ENCODE data around the gene ARHGDIB.

DNA sequence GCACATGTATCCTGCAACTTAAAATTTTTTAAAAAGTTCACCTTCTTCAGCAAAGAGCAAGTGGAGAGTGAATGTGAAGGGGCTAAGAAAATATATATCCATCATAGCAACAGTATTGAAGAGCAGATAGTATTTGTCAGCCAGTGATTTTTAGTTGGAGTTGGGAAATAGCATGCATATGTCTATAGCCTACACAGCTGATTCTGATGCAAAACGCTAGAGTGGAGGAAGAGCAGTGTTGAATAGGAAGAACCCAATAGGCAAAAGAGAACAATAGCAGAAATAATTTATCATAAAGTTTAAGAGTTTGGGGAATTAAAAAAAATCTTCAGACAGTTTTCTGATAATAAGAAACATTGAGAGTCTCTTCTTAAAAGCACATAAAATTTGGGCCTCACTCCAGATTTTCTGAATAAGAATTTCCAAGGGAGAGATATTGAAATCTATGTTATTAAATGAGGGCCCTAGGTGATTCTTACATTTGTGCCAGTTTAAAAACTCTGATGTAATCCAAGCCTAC is 23.4 kb upstream of the ARHGDIB start:
- no peak for TF ChIP-seq RCOR1 (IDR thresholded peaks at IDR 0.05; ENCODE audit: insufficient replicate concordance, low read length)
- TF ChIP-seq, protein P1, sequence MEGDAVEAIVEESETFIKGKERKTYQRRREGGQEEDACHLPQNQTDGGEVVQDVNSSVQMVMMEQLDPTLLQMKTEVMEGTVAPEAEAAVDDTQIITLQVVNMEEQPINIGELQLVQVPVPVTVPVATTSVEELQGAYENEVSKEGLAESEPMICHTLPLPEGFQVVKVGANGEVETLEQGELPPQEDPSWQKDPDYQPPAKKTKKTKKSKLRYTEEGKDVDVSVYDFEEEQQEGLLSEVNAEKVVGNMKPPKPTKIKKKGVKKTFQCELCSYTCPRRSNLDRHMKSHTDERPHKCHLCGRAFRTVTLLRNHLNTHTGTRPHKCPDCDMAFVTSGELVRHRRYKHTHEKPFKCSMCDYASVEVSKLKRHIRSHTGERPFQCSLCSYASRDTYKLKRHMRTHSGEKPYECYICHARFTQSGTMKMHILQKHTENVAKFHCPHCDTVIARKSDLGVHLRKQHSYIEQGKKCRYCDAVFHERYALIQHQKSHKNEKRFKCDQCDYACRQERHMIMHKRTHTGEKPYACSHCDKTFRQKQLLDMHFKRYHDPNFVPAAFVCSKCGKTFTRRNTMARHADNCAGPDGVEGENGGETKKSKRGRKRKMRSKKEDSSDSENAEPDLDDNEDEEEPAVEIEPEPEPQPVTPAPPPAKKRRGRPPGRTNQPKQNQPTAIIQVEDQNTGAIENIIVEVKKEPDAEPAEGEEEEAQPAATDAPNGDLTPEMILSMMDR (conservative IDR thresholded peaks at IDR 0.05; ENCODE audit: low read depth, low read length) = no peak
- no peak for TF ChIP-seq MXI1 (IDR thresholded peaks at IDR 0.05; ENCODE audit: borderline replicate concordance, low read depth, low read length)
- TF ChIP-seq CEBPB (IDR thresholded peaks at IDR 0.05; ENCODE audit: low read depth, low read length) = no peak
- no peak for TF ChIP-seq MAZ (IDR thresholded peaks at IDR 0.05; ENCODE audit: borderline replicate concordance, low read depth, low read length)
- TF ChIP-seq RFX5 (IDR thresholded peaks at IDR 0.05; ENCODE audit: low read depth, low read length) = no peak
- no peak for TF ChIP-seq BHLHE40 (IDR thresholded peaks at IDR 0.05; ENCODE audit: low read depth, low read length)
- TF ChIP-seq POLR2A (IDR thresholded peaks at IDR 0.05; ENCODE audit: low read depth, low read length) = no peak
- TF ChIP-seq, protein P2, sequence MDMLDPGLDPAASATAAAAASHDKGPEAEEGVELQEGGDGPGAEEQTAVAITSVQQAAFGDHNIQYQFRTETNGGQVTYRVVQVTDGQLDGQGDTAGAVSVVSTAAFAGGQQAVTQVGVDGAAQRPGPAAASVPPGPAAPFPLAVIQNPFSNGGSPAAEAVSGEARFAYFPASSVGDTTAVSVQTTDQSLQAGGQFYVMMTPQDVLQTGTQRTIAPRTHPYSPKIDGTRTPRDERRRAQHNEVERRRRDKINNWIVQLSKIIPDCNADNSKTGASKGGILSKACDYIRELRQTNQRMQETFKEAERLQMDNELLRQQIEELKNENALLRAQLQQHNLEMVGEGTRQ (IDR thresholded peaks at IDR 0.05; ENCODE audit: low read depth, low read length) = no peak
- no peak for TF ChIP-seq SMC3 (IDR thresholded peaks at IDR 0.05; ENCODE audit: low read depth, low read length)
- no peak for TF ChIP-seq MAFK (IDR thresholded peaks at IDR 0.05; ENCODE audit: low read depth, low read length)
- TF ChIP-seq CHD1 (IDR thresholded peaks at IDR 0.05; ENCODE audit: low read depth, low read length) = no peak
- no peak for TF ChIP-seq RAD21 (IDR thresholded peaks at IDR 0.05; ENCODE audit: low read length)
- no peak for TF ChIP-seq NFE2L2 (IDR thresholded peaks at IDR 0.05; ENCODE audit: low read depth, low read length)
